Measurements from ENCODE around the gene LCA5L. TPM values are rescaled to one million over a fixed set of nuclear protein-coding genes. Genes with fewer than 3 reads are reported as not detected.
A peak's percentile ranks its signal among the peaks of the same experiment; 100 is the strongest.

LCA5L gene
- polyA plus RNA-seq, 2 of the 4 experiments (the other 2 are of a cell fraction): 0.90 to 2.8 TPM

DNA sequence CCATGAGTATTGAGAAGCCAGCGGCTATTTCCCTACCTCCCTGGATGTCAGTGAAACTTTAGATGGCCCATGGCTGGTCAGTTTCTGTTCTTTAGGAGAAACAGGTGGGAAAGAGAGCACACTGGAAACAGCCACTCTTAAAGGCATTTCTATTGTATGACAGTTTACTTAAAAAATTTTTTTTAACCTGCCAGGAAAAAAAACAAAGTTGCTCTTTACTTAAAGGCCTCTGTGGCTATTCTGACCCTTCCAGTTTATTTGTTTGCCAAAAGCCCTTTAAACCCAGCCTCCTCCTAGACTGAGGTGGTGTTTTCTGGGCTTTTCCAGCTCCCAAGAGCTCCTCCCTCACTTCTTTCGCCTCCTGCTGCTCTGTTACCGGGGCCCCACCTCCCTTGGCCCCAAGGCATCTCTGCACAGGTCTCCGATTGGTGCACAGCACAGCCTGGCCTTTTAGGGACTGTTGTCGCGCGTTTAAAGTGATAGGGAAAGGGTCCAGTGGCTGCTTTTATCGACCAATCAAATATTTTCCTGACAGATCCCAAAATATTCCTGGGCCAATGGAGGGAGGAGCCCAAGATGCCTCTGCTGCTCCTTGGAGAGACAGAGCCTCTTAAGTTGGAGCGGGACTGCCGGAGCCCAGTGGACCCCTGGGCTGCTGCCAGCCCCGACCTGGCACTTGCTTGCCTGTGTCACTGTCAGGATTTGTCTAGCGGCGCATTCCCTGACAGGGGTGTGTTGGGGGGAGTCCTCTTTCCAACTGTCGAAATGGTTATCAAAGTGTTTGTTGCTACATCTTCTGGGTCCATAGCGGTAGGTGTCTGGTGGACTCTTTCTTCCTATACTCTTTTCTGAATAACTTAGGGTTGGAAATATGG is 6.0 kb upstream of the LCA5L start, which contains the start of gene SH3BGR:
Gene SH3BGR (plus strand): TSS at position 639 of the 875 bp plus-strand sequence. CDS start 127 bp downstream, at position 766.
- H3K4me3 ChIP-seq: no peak within 1 kb of the TSS
- POLR2A ChIA-PET: no interaction called here
- WGBS (ENCODE audit: missing lambda C conversion rate): 72% methylated on average over 12 of the region's 15 CpGs
- no peaks in the 10 kb centered on the region for H3K9me3 ChIP-seq
- ATAC-seq: no peak; a peak in 1 of 6 replicates
- peak within 1 kb of the TSS; percentile 33; the same call in 2 of the 3 replicates for H3K4me2 ChIP-seq
- CTCF ChIA-PET: no interaction called here
- peaks cover 16% of the 10 kb centered on the region; the same call in 2 of the 3 replicates for H3K4me1 ChIP-seq
- peak within 1 kb of the TSS in 1 of 2 experiments; percentile 24; a peak in 4 of 6 replicates for H3K27ac ChIP-seq
- no peak for FAIRE-seq
- no peak for DNase-seq (ENCODE audit: low read depth in 1 of 2, low spot score in 1 of 2)
- TF ChIP-seq RAD21 (conservative IDR thresholded peaks at IDR 0.05 in 1 of 2, IDR thresholded peaks at IDR 0.05 in 1 of 2) (no peak), HDAC2 (IDR thresholded peaks at IDR 0.05) (no peak), ESRRA (IDR thresholded peaks at IDR 0.05; ENCODE audit: borderline replicate concordance, low read length) (no peak), NR3C1 (IDR thresholded peaks at IDR 0.05) (no peak), PHF8 (IDR thresholded peaks at IDR 0.05; ENCODE audit: borderline replicate concordance, low read depth) (no peak), JUN (IDR thresholded peaks at IDR 0.05) (no peak), POLR2AphosphoS2 (conservative IDR thresholded peaks at IDR 0.05; ENCODE audit: low read length) (no peak), KDM5A (IDR thresholded peaks at IDR 0.05) (no peak), FOSB (CRISPR knock-in tag; IDR thresholded peaks at IDR 0.05) (no peak), ZFP36 (IDR thresholded peaks at IDR 0.05; ENCODE audit: borderline replicate concordance, partially characterized antibody) (no peak), HOXB5 (CRISPR knock-in tag; IDR thresholded peaks at IDR 0.05) (no peak), CHD2 (IDR thresholded peaks at IDR 0.05; ENCODE audit: low read length, partially characterized antibody) (no peak), FOSL2 (IDR thresholded peaks at IDR 0.05) (no peak), FOSL2 (CRISPR knock-in tag; IDR thresholded peaks at IDR 0.05) (no peak)
- TF ChIP-seq, protein P1, sequence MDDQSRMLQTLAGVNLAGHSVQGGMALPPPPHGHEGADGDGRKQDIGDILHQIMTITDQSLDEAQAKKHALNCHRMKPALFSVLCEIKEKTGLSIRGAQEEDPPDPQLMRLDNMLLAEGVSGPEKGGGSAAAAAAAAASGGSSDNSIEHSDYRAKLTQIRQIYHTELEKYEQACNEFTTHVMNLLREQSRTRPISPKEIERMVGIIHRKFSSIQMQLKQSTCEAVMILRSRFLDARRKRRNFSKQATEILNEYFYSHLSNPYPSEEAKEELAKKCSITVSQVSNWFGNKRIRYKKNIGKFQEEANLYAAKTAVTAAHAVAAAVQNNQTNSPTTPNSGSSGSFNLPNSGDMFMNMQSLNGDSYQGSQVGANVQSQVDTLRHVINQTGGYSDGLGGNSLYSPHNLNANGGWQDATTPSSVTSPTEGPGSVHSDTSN (IDR thresholded peaks at IDR 0.05): no peak

GRCh38 chr21:39447264-39447663 is 1.7 kb upstream of the LCA5L start:
- 95% methylated on average over 7 of the region's 7 CpGs for WGBS (ENCODE audit: missing lambda C conversion rate)
- DNase-seq (ENCODE audit: low read depth in 1 of 2, low spot score in 1 of 2): no peak
- Histone ChIP-seq H3K4me3 (no peak overlapping the region), H3K4me2 (no peak overlapping the region), H3K4me1 (peaks cover 20% of the 10 kb centered on the region; the same call in 2 of the 3 replicates), H3K27ac (no peak overlapping the region), H3K9me3 (no peaks in the 10 kb centered on the region)
- no peak for TF ChIP-seq SREBF2 (IDR thresholded peaks at IDR 0.05)
- ATAC-seq: no peak
- FAIRE-seq: no peak
- CTCF ChIA-PET: interaction anchor here (0.7 kb wide), 1 partner anchor 995 kb away, joined by 3 read pairs; no protein-coding TSS in a partner anchor
- POLR2A ChIA-PET: no interaction called here

DNA sequence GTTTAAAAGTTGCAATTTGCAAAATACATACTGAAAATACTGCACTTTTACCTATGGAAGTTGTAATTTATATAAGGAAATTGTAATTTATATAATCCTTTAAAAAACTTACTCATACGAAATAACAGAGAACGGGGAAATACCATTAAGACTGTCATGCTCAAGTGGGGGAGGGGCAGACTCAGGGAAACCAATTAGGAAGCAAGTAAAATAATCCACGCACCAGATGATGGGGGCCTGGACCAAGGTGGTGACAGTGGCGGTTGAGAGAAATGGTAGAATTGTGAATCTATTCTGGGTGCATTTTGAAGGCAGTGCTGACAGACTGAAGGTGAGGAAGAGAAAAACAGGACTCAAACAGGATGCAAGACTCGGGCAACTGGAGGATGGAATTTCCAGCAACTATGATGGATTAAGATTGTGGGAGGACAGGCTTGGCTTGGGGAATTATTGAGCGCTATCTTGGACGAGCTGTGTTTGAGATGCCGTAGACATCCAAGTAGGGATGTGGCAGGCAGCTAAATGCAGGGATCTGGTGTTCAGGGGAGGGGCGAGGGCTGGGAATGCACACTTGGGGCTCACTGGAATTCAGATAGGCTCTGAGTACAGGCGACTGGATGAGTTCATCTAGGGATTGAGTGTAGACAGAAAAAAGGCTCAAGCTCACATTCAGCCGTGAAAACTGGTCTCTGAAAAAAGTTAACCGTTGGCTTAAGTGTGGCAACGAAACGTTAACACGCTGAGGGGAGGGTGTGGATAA is 977 bp downstream of the LCA5L start:
- Histone ChIP-seq H3K4me3 (peak overlapping the region; percentile 89), H3K4me2 (peak overlapping the region; percentile 96), H3K27ac (peak overlapping the region; percentile 93 to 94), H3K4me1 (0 out of 3 replicates have a peak, but pooled peaks cover 9% of the 10 kb centered on the region), H3K9me3 (no peaks in the 10 kb centered on the region)
- FAIRE-seq (no peak), ATAC-seq (peak; percentile 26 to 52; a peak in 4 of 6 replicates), DNase-seq (ENCODE audit: low read depth in 1 of 2, low spot score in 1 of 2) (peak in 1 of 2 experiments; percentile 8)
- ChIA-PET CTCF (interaction anchor here (0.6 to 1.0 kb wide), 3 partner anchors 14 to 187 kb away, joined by 3 read pairs; no protein-coding TSS in a partner anchor), POLR2A (no interaction called here)
- 37% methylated on average over 15 of the region's 15 CpGs for WGBS (ENCODE audit: missing lambda C conversion rate)
- no peak for TF ChIP-seq HEYL (CRISPR knock-in tag; IDR thresholded peaks at IDR 0.05)
- no peak for TF ChIP-seq MAFK (IDR thresholded peaks at IDR 0.05; ENCODE audit: partially characterized antibody)
- no peak for TF ChIP-seq SREBF2 (IDR thresholded peaks at IDR 0.05)
- TF ChIP-seq ZNF302 (CRISPR knock-in tag; IDR thresholded peaks at IDR 0.05): no peak
- no peak for TF ChIP-seq NR3C1 (IDR thresholded peaks at IDR 0.05)
- TF ChIP-seq GATA3 (IDR thresholded peaks at IDR 0.05; ENCODE audit: borderline replicate concordance): no peak
- no peak for TF ChIP-seq FOXS1 (CRISPR knock-in tag; IDR thresholded peaks at IDR 0.05)
- no peak for TF ChIP-seq CBX2 (IDR thresholded peaks at IDR 0.05; ENCODE audit: borderline replicate concordance, low read depth)
- no peak for TF ChIP-seq NFE2L2 (conservative IDR thresholded peaks at IDR 0.05; ENCODE audit: low read length)
- no peak for TF ChIP-seq USF2 (IDR thresholded peaks at IDR 0.05)
- no peak for TF ChIP-seq TP53 (CRISPR knock-in tag; IDR thresholded peaks at IDR 0.05)
- no peak for TF ChIP-seq CHD4 (IDR thresholded peaks at IDR 0.05; ENCODE audit: borderline replicate concordance)
- TF ChIP-seq CBX8 (IDR thresholded peaks at IDR 0.05): no peak
- no peak for TF ChIP-seq HOXB5 (CRISPR knock-in tag; IDR thresholded peaks at IDR 0.05)
- TF ChIP-seq, protein P1 (IDR thresholded peaks at IDR 0.05): no peak
- TF ChIP-seq, protein P2, sequence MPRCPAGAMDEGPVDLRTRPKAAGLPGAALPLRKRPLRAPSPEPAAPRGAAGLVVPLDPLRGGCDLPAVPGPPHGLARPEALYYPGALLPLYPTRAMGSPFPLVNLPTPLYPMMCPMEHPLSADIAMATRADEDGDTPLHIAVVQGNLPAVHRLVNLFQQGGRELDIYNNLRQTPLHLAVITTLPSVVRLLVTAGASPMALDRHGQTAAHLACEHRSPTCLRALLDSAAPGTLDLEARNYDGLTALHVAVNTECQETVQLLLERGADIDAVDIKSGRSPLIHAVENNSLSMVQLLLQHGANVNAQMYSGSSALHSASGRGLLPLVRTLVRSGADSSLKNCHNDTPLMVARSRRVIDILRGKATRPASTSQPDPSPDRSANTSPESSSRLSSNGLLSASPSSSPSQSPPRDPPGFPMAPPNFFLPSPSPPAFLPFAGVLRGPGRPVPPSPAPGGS (IDR thresholded peaks at IDR 0.05): no peak
- TF ChIP-seq CEBPB (IDR thresholded peaks at IDR 0.05): no peak

Measured in A549 (cell line).